GM12801 (cell line): ENCODE results near the gene ERFL.

ENCODE experiments used
- TF ChIP-seq, protein P1 (sequence below): IDR thresholded peaks from one replicate; pipeline ENCODE4 v1.5.1; 2011; ENCODE audit warnings: control low read depth; ENCODE audit not compliant: insufficient read length; ENCODE audit errors: extremely low read depth

Gene ERFL

DNA sequence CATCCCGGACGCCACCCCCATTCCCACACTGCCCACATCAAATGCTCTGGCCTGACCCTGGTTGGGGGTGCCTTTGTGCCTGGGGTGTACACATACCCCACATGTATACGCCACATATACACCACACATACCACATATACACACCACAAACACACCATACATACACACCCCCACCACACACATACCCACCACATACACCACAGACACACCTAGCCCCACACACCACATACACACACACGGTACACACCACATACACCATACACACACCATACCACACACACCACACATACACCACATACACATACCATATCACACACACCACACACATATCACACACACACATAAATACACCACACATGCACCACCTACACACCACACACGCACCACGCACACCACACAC, 10.2 kb downstream of the ERFL start:
- TF ChIP-seq, protein P1, sequence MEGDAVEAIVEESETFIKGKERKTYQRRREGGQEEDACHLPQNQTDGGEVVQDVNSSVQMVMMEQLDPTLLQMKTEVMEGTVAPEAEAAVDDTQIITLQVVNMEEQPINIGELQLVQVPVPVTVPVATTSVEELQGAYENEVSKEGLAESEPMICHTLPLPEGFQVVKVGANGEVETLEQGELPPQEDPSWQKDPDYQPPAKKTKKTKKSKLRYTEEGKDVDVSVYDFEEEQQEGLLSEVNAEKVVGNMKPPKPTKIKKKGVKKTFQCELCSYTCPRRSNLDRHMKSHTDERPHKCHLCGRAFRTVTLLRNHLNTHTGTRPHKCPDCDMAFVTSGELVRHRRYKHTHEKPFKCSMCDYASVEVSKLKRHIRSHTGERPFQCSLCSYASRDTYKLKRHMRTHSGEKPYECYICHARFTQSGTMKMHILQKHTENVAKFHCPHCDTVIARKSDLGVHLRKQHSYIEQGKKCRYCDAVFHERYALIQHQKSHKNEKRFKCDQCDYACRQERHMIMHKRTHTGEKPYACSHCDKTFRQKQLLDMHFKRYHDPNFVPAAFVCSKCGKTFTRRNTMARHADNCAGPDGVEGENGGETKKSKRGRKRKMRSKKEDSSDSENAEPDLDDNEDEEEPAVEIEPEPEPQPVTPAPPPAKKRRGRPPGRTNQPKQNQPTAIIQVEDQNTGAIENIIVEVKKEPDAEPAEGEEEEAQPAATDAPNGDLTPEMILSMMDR = no peak

DNA sequence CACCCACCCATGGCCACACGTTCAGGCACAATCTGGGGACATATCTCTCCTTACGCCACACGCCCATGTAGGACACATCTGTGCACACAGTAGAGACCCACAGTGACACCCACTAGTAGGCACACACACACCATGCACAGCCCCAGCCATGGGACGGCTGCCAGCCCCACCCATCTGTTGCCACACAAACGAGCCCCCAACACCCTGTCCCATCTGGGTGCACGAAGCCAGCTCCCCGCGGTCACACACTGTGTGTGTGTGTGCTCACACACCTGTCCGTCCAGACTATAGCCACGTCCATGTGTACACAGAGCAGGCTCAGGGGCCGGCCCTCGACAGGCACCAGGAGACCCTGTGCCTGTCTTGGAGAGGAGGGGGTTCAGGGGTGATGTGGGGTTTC, 10.6 kb downstream of the ERFL start:
- TF ChIP-seq, protein P1 = no peak

DNA sequence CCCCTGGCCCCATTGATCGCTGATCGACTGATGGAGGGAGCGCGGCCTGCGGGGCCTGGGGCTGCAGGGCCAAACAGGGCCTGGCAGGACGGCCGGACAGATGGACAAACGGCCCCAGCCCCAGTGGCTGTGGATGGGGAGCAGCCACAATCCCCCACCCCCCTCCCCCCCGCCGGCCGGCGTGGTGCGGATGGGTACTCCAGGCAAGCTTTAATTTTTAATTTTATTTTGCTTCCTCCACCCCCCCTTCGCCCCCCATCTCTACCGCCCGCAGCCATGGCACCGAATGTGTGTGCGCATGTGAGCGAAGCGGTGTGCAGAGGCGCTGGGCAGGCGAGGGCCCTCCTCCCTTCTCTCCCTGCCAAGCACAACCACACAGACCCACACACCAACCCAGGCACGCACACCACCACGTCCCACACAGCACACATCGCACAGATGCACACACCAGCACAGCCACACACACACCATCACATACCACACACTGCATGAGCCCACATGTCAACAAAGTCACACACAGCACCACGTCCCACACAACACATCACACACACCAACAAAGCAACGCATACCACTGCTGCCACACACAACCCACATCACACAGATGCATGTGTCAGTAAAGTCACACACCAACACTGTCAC, 12.4 kb downstream of the ERFL start:
- TF ChIP-seq, protein P1 = no peak

DNA sequence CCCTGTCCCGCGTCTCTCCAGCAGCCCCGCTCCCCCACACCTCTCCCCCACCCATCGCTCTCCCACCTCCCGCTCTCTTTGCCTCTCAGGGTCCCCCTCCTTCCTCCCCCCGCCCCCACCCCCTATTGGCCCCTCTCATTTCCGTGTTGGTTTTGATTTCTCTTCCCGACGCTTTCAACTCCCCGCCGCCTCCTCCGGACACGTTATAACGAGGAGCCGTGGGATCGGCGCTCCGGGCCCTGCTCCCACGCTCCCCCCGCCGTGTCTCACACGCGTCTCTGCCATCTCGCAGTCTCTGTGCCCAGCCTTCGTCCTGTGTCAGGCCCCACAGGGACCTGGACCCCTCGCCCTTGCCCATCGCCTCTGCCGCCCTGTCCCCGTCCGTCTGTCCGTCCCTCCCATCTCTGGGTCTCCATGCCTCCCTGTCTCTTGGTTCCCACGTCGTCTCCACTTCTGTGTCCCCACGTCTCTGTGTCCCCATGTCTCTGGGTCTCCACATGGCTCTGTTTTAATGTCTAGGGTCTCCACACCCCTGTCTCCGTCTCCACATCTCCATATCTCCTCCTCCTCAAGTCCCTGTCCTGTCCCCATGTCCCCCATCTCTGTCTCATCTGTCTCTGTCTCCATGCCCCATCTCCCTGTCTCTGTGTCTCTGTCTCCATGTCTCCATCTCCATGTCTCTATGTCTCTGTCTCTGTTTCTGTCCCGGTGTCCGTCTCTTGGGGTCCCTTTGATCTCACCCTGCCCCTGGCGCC, 13.1 kb downstream of the ERFL start:
- TF ChIP-seq, protein P1 = no peak

DNA sequence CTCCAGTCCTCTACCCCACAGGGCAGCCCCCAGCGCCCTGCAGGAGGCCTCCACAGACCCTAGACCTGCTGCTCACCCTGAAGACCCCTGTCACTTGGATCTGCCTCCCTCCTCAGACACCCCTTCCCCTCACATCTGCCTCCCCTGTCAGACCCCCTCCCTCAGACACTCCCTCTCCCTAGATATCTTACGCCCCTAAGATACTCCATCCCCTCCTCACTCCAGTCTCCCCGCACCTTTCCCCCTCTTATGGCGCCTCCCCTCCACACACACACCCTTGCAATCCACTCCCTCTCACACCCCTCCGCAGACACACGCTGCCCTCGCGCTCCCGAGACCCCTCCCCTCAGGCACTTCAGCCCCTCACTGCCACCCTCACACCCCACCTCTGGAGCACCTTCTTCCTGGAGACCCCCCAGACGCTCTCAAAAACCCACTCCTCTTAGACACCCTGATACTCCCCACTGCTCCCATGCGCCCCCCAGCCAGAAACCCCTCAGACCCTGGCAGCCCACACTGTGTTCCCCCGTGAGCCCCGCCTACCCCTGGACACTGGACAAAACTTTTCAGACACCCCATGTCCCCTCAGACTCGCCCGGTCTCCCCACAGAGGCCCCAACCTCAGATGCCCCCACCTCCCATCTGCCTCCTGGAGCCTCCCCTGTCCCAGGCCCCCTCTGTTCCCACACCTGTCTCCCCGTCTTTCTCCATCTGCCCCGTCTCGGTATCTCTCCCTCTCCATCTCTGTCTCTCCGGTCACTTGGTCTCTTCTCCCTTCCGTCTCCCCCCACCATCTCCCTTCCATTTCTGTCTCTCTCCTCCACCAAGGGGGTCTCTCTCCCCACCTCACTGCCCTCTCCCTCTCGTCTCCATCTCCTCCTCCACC, 14.5 kb downstream of the ERFL start:
- TF ChIP-seq, protein P1 = no peak

DNA sequence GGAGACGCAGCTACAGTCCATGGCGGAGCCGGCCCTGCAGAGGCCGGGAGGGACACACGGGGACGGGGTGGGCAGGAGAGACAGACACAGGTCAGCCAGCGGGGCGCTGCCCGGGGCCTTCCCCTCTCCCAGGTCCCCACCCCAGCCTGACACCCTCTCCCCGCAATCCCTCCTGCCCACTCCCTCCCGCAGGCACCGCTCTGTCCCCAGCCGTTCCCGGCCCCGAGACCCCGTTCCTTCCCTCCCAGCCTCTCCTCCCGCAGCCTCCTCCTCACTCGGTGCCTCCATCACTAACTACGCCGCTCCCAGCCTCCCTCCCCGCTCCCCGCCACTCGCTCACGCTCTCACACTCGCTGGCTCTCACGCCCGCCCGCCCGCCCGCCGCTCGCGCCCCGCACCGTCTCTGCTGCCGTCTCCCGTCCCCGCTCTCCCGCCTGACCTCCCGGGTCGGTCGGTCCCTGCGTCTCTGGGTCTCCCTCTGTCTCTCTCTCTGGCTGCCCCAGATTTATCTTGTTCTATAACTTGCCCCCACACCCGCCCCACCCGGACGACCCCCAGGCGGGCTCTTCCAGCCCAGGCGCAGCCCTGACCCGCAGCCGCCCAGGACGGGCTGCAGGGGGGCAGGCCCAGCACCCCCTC, 15.2 kb downstream of the ERFL start:
- TF ChIP-seq, protein P1 = no peak
